Measurements from ENCODE around the gene RAD1.

DNA sequence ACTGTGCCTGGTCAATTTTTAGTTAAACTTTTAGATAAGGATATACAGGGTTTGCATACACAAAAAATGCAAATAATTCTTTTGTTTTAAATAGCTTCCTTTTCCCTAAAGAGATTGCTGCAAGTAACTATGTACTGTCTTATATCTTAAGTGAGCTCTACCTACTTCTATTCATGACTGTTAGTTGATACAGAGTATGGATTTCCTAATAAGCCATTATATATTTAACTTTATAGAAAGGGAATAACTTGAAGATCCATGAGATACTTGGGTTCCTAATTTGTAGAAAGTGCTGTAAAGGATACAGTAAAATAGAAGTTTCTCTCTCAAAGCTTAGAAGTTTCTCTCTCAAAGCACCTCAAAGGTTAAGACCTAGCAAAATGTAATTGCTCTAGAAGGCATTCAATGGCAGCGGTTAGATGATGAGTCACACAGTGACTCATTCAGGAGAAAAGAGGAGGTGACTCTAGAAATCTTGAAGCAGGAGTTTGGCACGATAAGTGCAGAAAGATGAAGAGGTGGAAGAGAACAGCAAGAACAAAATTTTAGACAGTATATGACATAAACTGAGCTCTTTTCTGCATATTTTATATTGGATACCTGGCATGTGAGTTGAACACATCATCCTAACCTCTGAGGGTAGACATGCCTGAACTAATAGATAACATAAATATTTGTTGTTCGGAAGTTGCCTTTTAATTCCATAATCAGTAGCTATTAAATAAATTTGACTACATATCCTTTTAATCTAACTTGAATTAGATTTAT is 8.6 kb upstream of the RAD1 start:
- TF ChIP-seq, protein P1, sequence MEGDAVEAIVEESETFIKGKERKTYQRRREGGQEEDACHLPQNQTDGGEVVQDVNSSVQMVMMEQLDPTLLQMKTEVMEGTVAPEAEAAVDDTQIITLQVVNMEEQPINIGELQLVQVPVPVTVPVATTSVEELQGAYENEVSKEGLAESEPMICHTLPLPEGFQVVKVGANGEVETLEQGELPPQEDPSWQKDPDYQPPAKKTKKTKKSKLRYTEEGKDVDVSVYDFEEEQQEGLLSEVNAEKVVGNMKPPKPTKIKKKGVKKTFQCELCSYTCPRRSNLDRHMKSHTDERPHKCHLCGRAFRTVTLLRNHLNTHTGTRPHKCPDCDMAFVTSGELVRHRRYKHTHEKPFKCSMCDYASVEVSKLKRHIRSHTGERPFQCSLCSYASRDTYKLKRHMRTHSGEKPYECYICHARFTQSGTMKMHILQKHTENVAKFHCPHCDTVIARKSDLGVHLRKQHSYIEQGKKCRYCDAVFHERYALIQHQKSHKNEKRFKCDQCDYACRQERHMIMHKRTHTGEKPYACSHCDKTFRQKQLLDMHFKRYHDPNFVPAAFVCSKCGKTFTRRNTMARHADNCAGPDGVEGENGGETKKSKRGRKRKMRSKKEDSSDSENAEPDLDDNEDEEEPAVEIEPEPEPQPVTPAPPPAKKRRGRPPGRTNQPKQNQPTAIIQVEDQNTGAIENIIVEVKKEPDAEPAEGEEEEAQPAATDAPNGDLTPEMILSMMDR (IDR thresholded peaks at IDR 0.05), result no peak
- TF ChIP-seq EP300 (IDR thresholded peaks at IDR 0.05) (no peak), POLR2A (IDR thresholded peaks at IDR 0.05; ENCODE audit: low read depth) (no peak)

All from esophagus muscularis mucosa (tissue), 4 donors.